8988T (cell line): ENCODE measurements around the gene SLC25A19.

Experiments
- DNase-seq: peaks from one replicate; pipeline ENCODE4 v3.0.0; 2011

SLC25A19 gene

DNA sequence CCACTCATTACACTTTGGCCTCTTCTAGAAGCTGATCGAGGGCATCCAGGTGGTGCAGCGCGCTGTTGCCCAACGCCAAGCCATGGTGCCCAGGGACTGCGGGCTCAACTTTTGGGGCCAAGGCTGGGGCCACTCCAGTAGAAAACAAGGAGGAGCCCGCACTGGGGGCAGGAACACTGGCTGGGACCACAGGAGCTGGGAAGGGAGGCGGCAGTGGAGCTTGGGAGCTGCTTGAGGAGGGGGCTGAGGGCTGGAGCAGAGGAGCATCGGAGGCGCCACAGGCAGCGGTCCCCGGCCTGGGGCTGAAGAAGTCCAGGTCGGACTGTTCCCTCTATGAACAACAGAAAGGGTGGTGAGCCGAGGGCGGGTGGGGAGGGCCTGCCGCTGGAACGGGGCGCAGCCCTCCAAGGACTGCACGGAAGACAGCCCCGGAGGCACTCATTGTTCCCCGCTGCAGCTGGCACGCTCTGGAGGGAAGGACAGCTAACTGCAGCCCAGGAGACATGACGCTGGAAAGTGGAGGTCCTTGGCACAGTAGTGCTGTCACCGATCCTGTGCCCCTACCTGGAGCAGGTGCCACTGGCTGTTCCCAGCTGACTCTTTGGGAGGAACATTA, 49.3 kb downstream of the SLC25A19 start:
- DNase-seq: no peak

DNA sequence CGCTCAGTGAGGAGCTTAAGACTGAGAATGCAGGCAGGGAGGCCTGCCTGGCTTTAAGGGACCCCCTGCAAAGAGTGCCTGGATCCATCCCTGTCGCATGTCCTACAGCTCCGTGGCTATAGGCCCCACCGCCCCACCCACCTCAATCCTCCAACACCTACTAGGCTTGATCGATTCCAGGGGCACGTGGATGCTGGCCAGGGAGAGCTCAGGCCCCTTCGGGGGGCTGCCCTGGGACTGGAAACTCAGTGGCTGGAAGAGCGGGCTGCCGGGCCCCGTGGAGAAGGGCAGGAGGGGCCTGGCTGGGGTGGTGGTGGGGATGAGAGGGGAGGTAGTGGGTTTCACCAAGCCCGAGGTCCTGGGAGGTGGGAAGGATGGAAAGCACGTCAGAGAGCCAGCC, 50.0 kb downstream of the SLC25A19 start:
- no peak for DNase-seq

- peak; percentile 69 for DNase-seq
These were observed 50.5 kb downstream of the SLC25A19 start for GRCh38 chr17:75238684-75239191.

DNA sequence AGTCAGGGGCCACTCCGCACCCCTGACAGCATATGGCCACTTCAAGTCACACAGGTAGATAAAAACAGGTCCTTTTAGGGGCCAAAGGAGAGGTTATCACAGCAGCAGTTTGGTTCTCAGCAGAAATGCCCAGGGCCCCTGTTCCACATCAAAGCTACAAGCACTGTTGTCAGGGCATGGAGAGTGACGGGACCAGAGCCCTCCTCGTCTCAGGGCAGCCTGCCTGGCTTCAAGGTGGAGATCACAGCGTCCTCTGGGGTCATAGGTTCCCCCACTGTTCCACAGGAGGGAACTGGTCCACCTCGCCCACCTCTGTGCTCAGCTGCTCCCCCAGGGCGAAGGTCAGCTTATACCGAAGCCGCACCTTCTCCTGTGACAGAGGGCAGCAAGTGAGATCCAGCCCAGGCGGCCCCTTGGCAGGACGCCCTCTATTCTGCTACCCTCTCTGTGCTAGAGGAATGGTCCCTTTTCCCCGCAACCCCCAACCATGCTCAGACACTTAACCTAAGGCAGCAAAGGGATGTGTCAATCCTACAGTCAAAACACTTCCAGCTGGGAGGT, 51.1 kb downstream of the SLC25A19 start:
- DNase-seq: no peak

DNA sequence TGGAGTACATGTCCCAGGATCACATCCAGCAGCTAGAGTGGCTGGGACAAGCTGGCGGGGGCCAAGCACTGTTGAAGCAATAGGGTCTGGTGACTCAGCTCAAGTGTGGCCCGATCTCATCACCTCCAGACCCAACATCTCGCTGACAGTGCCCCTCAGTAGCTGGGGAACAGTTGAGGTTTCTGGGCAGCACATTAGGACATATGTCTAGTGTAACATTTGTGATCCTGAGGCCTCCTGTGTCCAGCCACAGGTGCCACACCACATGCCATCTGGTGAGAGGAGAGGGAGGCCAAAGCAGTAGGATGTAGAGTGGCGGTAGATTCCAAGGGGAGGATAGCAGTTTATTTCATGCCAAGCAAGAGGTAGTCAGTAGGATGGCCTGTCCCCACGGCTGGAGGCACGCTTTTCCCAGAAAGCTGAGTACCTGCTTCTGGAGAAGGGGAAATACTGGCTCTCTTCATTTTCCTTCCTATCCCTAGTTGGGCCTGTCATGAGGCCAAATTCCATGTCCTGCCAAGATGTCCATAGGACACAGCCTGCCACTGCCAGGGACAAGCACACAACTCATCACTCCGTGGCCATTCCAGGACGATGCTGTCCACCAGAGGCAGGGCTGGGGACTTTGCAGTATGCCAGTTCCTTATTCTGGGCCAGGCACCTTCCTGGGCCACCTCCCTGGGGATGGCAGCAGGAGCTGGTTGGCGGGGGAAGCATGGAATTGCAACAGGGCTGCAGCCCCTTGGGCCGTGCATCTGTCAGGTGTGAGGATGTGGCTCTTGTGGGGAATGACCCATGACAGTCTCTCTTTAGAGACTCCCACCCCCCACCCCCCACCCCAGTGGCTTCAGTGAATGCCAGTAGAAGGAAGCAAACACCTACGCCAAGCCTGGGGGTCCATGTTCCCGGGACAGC, 51.9 kb downstream of the SLC25A19 start:
- no peak for DNase-seq

DNA sequence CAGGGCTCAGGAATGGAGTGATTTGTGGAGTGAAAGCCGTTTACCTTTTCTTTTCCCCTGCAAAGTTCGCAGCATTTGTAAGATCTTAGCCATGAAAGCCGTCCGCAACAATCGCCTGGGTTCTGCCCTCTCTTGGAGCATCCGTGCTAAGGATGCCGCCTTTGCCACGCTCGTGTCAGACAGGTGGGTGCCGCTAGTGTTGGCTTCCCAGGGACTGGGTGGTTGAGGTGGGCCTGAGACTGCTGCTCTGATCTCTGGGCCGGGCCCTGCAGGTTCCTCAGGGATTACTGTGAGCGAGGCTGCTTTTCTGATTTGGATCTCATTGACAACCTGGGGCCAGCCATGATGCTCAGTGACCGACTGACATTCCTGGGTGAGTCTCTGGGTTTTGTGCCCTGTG, 56.4 kb downstream of the SLC25A19 start:
- DNase-seq: no peak

DNA sequence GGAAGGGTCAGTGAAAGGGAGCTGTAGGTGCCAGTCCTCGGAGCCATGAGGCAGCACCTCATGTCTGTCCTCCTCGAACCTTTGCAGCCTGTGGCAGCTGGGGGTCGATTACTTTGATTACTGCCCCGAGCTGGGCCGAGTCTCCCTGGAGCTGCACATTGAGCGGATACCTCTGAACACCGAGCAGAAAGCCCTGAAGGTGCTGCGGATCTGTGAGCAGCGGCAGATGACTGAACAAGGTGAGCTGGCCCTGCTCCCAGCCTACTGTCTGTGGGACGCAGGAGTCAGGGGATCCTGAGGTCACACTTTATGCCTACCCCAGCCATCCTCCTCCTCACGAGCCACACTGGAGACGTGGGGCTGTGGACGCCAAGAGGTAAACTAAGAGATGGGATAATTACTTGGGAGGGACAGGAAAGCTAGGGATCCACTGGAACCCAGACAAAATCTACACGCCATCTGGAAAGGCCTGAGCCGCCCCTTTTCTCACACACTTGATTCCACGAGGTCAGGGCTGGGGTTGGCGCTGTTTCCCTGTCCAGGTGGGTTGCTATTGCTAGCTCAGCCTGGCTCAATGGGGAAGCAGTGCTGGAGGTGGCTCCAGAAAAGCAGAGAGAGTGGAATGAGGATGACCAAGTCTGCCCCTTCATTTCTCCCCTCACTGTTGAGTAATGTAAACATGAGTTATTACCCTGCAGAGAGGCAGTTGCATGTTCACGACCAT, 57.3 kb downstream of the SLC25A19 start:
- no peak for DNase-seq

GRCh38 chr17:75231071-75231470, 58.2 kb downstream of the SLC25A19 start:
- DNase-seq: no peak

DNA sequence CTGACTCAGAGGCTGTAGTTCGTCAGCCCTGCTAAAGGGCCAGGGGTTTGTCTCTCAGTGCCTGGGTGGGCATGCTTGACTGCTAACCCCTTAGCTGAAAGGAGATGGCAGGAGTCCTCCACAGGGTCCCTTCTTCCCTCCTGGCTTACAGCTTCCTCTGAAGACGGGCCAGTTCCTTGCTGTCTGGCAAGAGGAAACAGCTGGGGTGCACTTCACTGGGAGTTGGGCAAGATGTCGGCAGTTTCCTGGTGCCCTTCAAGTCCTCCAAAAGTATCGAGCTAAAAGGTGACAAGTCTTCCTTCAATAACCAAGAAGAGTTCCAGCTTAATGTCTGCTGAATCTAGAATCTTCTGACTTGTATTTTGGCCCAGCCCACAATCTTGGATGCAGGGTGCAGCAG, 60.4 kb downstream of the SLC25A19 start:
- no peak for DNase-seq

DNA sequence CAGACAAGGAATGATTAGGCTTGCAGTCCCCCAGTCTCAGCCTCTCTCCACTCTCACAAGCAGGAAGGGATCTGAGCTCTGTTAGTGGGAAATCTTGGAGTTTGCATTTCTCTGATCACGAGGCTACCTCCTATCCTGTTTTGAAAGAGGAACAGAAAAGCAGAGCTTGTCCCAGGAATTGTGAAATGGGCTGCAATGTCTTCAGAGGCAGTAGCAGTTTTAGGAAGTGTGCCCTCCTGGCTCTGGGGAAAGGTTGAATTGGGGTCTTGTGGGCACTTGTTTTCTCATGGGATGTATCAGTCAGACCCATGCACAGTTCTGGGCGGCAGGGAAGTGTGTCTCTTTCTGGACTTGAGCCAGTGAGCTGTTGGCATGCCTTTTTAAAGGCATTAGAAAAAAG, 60.9 kb downstream of the SLC25A19 start:
- no peak for DNase-seq

DNA sequence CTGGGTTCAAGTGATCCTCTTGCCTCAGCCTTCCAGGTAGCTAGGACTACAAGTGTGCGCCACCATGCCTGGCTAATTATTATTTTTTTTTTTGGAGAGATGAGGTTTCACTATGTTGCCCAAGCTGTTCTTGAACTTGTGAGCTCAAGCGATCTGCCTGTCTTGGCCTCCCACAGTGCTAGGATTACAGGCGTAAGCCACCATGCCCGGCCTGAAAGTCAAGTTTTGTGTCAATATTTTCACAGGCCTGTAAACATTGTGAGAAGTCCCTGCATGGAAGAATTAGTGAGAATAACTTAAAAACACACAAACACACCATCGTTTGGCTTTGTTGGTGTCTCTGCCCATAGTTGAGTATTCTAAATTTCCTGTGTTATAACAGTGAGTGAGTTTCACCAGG, 61.5 kb downstream of the SLC25A19 start:
- DNase-seq: no peak

GRCh38 chr17:75225016-75225415, 64.2 kb downstream of the SLC25A19 start:
- DNase-seq: no peak
